ENCODE results near the gene ASB2.

ASB2 gene, protein sequence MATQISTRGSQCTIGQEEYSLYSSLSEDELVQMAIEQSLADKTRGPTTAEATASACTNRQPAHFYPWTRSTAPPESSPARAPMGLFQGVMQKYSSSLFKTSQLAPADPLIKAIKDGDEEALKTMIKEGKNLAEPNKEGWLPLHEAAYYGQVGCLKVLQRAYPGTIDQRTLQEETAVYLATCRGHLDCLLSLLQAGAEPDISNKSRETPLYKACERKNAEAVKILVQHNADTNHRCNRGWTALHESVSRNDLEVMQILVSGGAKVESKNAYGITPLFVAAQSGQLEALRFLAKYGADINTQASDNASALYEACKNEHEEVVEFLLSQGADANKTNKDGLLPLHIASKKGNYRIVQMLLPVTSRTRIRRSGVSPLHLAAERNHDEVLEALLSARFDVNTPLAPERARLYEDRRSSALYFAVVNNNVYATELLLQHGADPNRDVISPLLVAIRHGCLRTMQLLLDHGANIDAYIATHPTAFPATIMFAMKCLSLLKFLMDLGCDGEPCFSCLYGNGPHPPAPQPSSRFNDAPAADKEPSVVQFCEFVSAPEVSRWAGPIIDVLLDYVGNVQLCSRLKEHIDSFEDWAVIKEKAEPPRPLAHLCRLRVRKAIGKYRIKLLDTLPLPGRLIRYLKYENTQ

DNA sequence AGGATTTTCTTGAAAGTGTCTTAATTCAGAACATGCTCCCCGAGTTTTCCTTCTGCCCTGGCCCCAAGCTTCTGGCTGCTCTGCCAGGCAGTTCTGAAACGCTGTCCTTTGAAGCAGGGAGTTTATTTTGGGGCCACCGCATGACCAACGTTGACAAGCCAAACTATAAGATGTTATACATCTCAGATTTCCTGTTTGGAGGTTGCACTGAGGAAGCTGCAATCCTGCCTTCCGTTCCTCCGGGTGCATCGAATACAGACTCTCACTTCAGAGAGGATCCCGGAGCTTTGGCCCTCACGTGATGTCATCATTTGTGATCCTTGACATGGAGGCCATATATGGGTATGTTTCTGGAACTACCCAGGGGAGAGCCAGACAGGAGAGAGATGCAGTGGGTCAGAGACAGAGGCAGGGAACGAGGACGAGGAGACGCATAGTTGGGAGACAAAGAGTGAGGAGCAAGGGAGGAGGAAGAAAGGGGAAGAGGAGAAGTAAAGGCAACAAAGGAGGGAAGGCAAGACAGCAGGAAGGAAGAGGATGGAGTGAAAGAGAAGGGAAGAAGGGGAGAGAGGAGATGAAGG is at the start of gene ASB2:
ASB2 (minus strand) TSS at position 94 of the 581 bp plus-strand sequence. CDS start 12,031 bp downstream, outside the sequence.
- DNase-seq = no peak

DNA sequence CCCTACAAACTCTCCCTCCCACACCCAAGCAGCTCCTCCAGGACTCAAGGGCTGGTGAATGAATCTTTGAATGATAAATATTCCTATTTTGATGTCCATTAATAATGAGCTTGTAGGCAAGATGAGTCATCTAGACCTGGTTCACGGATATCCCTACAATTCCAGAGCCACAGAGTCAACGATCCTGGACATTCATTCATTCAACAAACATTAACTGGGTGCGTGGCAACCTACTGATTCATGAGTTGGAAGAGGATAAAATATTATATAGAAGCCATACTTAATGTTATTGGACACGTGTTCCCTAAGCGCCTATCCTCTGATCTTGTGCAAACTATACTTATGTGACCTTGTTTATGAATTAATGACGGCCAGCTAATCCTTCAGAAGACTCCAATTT is 49.4 kb upstream of the ASB2 start:
- no peak for DNase-seq

DNA sequence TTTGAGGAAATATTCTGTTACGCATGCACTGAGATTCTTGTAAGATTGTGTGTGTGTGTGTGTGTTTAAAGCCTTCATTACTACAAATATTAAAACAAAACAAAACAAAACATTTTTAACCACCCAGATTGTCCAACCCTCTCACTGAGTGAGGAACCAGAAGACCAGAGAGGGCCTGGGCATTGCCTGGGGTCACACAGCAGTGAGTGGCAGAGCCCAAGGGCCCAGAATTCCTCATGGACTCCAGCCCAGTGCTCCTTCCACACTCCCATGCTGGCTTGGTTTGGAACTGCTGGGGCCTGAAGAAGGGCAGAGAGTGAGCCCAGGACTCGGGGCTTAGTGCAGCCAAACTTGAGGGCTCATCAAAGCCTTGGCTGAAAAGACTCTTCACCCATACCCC is 48.2 kb upstream of the ASB2 start:
- DNase-seq = no peak

DNA sequence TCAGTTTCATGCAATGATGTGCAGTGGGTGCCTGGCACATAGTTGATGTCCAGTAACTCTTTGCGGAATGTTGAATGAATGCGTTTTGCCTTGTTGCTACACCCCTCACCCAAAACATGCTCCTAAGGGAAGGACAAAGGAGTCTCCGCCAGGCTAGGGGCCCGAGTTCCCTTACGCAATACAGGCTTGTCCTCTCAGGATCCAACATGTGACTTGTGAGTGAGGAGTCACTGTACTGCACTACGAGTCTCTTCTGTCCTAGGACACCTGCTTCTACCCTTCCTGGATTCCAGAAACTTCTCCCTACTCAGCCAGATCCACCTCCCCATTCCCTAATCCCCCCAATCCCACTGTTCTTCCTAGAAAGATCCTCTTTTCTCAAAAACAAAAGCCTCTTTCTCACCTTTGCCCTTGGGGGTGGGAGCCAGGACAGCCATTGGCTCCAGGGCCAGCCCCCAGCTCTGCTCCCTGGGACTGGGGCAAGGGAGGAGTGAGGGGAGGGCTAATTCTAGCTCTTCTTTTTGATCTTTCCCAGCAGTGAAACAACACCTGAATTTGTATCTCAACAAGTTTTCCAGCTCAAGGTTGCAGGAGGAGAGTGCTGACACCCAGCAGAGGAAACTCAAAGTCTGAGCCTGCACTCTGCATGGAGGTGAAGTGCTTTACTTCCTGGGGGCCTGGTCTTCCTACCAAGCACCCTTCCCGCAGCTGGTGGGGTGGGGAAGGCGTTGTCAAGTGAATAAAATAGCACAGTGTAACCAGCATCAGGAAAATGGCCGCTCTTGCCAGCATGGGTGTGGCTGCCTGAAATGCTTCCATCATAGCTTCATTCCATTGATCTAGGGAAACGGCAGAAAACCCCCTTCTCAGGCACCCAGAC is 46.4 kb upstream of the ASB2 start:
- DNase-seq = no peak

DNA sequence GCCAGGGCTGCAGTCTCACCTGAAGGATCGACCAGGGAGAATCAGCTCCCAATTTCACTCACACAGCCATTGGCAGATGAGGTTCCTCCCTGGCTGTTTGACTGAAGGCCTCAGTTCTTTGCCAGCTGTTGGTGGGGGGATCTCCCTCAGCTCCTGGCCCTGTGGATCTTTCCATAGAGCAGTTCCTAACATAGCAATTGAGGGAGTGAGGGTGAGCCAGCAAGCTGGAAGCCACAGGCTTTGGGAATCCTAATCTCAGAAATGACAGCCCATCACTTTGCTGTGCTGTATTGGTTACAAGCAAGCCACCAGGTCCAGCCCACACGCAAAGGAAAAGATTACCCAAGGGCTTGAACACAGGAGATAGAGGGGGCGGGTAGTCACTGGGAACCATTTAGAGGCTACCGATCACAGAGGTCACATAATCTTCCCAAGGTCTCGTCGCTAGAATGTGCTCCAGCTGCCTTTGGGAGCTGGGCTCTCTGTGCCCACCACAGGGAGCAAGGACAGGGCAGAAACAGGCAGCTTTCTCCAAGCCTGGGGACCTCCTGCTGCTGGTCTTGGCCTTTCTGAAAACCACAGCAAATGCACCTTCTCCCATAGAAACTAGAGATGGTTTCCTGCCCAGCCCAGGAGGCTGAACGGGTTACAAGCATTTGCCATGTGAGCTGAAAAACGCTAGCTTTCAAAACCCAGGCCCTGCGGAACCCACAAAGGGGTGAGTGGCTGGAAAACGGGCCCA is 45.2 kb upstream of the ASB2 start:
- no peak for DNase-seq

DNA sequence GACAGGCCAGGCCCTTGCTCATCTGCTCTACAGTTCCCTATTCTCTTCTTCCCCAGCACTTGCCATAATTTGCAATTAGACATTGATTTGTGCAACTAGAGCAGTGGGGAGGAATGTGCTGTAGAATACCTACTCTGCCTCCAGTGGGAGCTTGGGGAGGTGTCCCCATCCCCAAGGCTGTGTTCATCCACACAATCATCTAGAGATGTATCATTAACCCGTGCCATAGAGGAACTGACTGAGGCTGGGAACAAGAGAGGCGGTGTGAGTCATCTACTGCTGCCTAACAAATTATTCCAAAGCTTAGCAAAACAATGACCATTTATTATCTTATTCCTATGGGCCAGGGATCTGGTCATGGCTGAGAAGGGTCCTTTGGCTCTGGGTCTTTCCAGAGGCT is 44.6 kb upstream of the ASB2 start:
- DNase-seq = no peak

DNA sequence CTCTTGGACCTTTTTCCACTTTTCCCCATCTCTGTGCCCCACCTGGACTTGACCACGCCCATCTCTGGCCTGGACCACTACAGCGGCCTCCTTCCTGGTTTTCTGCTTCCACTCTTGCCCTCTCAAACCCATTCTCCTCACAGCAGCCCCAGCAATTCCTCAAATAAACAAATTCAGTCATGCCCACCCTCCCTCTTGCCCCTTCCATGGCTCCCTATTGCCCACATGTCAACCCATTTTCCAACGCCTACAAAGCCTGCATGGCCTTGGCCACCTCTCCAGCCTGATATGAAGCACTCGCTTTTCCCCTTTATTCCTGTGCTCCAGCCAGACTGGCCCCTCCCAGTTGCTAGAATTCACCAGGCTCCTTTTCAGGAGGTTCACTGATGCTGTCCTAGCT is 43.9 kb upstream of the ASB2 start:
- no peak for DNase-seq

DNA sequence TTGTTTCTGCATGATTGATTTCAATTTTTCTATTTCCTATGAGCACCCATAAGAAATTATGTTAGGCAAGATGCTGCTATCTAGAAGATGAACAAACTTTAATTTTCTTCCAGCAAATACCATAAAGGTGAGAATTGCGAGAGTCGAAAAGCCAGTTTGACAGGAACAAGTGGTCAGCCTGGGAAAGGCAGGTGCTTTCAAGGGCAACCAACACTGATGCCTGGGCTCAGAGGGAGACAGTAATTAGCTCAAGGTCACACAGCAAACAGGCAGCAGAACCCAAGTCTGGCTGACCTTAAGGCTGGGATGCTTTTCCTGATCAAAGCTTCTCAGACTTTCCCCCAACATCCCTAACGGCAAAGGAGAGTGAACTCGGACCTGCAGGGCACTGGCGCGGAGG is 43.0 kb upstream of the ASB2 start:
- DNase-seq = no peak

DNA sequence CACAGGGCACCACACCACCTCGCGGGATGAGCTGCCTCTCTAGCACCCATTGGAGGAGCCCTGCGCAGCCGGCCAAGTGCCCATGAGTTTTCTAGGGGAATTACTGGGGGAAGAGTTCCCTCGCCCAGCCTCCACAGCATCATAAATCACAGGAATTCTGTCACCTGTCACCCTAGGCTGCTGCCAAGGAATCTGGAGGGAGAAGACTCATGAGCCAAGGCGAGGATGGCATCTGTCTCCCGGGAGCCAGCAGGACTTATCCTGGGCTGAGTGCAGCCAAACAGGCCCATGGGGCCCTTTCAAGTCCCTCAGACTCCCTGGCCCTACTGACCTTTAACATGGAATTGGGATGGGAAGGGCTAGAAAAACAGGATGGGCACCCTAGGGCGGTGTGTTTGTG is 41.9 kb upstream of the ASB2 start:
- DNase-seq = no peak

DNA sequence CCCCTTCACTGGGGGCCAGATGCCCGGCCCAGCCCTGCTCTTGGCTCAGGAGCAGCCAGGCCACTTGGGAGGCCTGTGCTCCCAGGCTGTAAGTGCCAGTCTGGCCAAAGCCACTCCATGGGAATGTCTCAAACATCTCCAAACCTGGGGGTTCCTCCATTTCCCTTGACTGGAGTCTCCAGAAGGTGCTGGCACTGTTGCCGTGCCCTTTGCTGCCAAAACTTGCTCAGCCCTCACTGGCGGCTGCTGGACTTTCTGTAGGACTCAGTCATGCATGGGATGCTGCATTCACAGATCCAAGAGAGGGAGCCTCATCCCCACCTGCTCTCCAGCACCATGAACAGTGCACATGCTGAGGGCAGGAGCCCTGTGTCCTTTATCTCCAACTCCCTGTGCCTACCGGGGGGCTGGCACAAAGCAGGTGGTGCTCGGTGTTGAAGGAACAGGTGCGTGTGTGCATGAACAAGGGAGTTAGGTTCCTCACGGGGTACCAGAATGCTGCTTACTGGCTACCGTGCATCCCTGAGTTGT is 40.1 kb upstream of the ASB2 start:
- no peak for DNase-seq

DNA sequence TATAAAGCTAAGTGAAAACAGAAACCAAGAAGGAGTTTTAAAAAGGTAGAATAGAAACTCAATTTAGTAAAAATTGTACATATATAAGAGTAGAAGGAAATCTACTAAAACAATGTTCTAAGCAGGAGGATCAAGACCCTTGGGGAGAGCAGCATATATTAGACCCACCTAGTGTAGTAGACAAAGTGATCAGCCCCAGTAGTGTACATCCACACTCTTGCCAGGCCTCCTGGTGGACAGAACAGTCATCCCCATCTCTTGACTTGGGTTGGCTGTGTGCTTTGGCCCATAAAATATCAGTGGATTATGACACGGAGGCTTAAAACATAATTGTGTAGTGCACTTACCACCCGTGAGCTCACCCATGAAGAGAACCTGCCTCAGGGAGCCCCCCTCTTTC is 38.9 kb upstream of the ASB2 start:
- no peak for DNase-seq

DNA sequence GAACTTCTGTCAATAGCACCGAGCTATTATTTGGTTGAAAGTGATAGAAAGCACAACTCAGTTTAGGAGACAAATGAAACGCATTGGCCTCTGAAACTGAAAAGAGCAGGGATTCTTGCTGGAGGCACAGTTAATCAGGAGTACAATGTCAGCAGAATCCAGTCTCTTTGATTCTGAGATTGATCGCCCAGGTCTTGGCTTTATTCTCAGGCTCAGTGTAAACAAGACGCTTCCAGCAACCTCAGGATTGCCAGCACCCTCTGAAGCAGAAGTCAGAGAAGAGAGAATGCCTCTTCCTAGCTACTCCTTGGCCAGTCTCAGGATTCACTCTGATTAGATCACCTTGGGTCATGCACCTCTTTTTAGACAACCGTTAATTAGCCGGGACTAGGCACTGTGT is 38.0 kb upstream of the ASB2 start:
- DNase-seq = no peak

DNA sequence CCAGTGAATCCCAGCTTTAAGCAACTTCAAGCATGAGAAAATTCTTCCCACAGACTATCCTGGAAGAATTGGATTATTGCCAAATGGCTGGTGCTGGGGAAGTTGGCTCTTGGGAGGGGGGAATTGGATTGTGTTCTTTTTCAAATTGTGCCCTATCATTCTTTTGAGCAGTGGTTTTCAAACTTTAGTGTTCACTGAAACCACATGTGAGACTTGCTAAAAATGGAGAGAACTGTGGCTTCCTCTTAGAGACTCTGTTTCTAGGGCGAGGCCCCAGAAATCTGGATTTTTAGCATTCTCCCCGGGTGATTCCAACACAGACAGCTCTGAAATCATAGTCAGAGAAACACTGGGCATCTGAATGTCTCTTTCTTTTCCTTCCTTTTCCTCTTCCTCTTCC is 35.4 kb upstream of the ASB2 start:
- no peak for DNase-seq

DNA sequence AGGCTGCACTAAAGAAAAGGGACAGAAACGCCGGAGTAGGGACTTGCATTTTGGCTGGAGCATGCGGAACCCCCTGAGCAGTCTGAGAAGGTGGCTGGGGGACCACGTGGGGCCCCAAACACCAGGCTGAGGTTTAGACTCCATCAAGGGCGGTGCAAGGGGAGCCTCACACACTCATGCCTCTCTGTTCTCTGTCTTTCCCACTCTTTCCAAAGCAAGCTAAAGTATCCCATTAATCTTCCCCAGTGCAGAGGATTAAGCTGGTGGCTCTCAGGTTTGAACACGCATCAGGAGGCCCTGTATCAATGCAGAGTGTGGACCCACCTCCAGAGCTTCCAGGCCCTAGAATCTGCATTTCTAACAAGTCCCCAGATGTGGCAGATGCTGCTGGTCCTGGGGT is 34.3 kb upstream of the ASB2 start:
- no peak for DNase-seq

DNA sequence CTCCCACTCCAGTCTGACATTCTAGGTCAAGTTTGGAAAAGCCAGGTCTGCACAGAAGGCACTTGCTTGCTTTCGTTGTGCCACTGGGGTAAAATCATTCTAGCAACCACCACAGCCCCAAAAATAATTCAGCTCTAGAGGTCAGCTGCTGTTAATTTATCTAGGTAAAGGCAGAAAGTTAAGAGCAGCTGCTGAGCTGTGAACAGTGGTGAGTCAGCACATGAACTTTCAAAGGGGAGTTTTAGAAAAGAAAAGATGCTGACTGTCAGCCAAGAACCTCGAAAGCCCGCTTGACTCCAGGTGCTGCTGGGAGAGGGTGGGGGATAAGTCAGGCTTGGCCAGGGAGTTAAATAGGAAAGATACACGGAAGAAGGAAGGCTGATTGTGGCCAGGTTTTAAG is 33.4 kb upstream of the ASB2 start:
- no peak for DNase-seq

DNA sequence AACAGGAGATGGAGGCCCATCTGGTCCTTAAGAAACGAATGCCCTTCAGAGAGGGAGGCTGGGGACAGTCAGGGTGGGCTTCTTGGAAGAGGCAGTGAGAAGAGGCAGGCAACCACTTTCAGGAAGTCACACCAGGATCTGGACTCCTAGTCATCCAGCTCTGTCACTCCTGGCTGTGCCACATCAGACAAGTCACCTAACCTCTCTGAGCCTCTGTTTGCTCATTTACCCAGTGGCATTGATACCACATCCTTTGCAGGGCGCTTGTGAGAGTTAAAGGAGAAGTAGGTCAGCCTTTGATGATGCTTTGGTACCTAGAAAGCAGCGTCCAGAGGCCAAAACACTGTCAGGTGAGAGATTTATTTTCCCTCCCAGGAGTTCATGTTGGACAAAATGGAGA is 31.9 kb upstream of the ASB2 start:
- DNase-seq = no peak

DNA sequence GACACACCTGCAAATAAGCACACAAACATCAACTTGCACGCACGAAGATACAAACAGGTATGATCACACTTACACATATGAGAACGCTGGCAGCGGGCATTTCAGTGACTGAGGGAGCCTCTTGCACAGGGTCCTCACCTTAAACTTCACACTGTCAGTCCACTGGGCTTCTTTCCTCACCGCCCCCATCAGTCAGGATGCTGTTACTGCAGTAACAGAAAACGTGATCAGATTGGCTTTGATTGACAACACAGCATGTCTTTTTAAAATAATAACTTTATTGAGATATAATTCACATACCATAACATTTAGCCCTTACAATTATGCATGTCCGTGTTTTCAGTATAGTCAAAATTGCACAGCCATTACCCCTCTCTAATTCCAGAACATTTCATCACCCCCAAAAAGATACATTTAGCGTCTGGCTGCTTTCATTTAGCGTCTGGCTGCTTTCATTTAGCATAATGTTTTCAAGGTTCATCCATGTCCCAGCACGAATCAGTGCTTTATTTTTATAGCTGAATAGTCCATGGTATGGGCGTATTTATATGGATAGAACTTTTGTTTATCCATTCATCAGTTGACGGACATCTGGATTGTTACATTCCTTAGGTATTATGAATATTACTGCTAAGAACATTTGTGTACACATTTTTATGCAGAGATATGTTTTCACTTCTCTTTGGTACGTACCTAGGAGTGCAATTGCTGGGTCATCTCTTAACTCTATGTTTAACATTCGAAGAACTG is 29.1 kb upstream of the ASB2 start:
- DNase-seq = peak; percentile 27

DNA sequence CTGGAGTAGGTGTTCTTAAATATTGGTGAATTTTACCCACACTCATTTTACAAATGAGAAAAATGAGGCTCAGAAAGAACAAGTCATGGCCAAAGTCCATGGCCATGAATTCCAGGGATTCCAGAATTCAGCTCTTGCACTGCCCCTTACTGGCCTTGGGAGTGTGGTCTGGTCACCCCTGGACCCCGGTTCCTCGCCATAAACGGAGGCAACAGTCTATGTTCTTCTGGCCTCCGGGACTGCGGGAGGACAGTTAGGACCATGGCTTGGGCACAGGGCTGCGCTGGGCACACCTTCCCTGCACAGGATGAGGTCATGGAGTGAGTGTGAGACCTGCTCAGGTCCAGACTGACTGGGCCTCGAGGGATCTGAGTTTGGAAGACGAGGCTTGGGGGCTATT is 27.6 kb upstream of the ASB2 start:
- DNase-seq = no peak

DNA sequence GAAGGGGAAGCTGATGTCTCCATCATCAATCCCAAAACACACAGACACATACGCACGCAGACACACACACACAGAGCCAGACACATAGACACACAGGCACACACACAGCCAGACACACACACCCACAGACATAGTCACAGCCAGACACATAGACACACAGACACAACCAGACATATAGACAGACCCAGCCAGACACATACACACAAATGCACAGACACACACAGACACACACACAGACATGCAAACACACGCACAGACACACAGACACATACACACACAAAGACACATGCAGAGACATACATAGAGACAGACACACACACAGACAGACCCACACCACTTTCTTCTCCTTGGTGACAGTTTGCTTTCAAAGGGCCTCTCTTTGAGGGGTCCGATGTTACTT is 27.0 kb upstream of the ASB2 start:
- no peak for DNase-seq

DNA sequence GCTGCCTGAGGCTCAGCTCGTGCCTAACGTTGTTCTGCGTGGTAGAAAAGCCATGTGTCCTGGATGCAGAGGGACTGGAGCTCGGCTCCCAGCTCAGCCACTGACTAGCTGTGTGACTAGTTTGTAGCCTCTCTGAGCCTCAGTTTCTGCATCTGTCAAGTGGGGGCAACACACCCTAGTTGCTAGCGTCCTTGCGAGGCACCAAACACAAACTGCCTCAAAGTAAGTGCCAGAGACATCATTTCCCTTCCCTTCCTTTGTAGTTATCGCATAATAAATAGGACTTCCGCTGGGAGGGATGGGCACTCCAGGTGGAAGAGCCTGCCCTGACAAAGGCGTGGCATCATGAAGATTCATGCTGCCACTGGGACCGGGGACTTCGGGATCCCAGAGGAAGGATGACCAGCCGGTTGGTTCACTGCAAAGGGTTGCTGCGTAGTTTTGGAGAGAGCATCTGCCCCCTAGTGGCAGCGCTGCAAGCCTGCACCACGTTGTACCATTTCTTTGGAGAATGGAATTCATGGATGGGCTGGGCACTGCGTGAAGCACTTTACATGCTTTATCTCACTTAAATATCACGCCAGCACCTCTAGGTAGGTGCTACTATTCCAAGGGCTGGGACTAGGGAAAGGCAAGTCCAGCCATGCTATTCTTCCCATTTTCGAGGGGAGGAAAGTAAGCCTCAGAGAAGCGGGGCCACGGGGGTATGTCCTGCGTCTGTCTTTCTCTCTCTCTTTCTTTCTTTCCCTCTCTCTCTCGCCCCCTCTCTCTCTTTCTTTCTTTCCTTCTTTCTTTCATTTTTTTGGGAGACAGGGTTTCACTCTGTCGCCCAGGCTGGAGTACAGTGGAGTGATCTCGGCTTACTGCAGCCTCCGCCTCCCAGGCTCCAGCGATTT is 25.4 kb upstream of the ASB2 start:
- DNase-seq = peak; percentile 89

DNA sequence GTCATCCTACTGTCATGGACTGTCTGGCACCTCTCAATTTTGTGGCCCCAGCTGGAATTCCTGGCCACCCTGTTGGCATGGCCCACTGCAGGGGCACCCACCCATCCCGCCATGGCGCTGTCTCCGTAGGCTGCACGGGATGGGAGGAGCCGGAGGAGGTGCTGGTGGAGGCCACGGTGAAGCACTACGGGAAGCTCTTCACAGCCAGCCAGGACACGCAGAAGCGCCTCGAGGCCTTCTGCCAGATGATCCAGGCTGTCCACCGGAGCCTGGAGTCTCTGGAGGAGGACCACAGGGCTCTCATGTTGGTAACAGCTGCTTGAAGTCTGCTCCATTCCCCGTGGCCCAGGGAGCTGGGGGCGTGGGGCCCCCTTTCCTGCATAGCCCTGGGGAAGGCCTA is 24.6 kb upstream of the ASB2 start:
- no peak for DNase-seq
